Thyroid gland (tissue), 4 donors: ENCODE results near the gene PTPRJ.

ENCODE experiments used
- POLR2A ChIP-seq, 2 donors: fragments of 450-650 bp; IDR thresholded peaks; one replicate each; pipeline ENCODE4 v1.6.1; 2017; ENCODE audit warnings: antibody characterized with exemption in 2 of 2, mild to moderate bottlenecking in 2 of 2, moderate library complexity in 1 of 2
- TF ChIP-seq, protein P1 (sequence below), 6 experiments: fragments of 200-600 bp in 3 of 6; fragments of 450-650 bp in 3 of 6; sonication (generic) in 3 of 6; IDR thresholded peaks; one replicate each; pipeline ENCODE4 v1.5.1; 2016 to 2019; ENCODE audit warnings: antibody characterized with exemption in 6 of 6, mild to moderate bottlenecking in 2 of 6, inconsistent platforms in 1 of 6, moderate library complexity in 1 of 6

DNA sequence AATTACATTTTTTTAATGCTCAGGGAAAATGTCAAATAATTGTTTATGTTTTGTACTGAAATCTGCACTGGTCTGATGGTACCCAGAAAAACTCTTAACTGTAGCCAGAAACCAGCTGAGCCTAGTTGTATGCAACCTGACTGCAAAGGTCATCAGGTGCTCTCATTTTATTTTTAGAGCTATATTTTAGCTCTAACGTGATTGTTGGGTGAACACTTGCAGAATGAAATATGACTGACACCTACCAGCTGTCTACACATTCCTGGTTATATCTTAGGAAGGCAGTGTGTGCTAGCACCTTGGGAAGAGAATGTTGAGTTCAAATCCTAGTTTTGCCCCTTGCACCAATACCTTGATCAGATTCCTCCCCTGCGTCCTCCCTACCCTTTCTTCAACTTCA is 23.6 kb downstream of the PTPRJ start:
- TF ChIP-seq, protein P1, sequence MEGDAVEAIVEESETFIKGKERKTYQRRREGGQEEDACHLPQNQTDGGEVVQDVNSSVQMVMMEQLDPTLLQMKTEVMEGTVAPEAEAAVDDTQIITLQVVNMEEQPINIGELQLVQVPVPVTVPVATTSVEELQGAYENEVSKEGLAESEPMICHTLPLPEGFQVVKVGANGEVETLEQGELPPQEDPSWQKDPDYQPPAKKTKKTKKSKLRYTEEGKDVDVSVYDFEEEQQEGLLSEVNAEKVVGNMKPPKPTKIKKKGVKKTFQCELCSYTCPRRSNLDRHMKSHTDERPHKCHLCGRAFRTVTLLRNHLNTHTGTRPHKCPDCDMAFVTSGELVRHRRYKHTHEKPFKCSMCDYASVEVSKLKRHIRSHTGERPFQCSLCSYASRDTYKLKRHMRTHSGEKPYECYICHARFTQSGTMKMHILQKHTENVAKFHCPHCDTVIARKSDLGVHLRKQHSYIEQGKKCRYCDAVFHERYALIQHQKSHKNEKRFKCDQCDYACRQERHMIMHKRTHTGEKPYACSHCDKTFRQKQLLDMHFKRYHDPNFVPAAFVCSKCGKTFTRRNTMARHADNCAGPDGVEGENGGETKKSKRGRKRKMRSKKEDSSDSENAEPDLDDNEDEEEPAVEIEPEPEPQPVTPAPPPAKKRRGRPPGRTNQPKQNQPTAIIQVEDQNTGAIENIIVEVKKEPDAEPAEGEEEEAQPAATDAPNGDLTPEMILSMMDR (IDR thresholded peaks at IDR 0.05): no peak
- TF ChIP-seq POLR2A (IDR thresholded peaks at IDR 0.05): no peak
